OCI-LY7 (cell line): ENCODE data around the gene NOL7. TPM values are rescaled to one million over a fixed set of nuclear protein-coding genes. Genes with fewer than 3 reads are reported as not detected.

Source experiments
- BruUV-seq: library from RNA; stranded (reverse); fragments of 400-500 nt; replicated peaks from 2 replicates; lab custom pipeline; 2021; lab: Mats Ljungman, UMichigan
- CTCF ChIA-PET: fragments of 300-600 bp; sonication (Branson Sonifier 250); formaldehyde crosslinking; loops from one replicate; lab custom pipeline; 2022; ENCODE audit warnings: antibody characterized with exemption; ENCODE audit not compliant: unreplicated experiment; lab: Charles Lee
- POLR2A ChIA-PET: fragments of 300-600 bp; sonication (Branson Sonifier 250); formaldehyde crosslinking; loops from one replicate; lab custom pipeline; 2022; ENCODE audit warnings: antibody characterized with exemption; lab: Charles Lee
- DNase-seq: peaks from one replicate; pipeline ENCODE4 v3.0.0-alpha.2; 2015; ENCODE audit warnings: low spot score
- H2AFZ ChIP-seq: fragments of 200-600 bp; sonication (generic), shearing (Covaris generic); 2 replicates; pipeline ENCODE4 v1.6.1; 2014; ENCODE audit warnings: mild to moderate bottlenecking, antibody characterized with exemption, low read length, moderate library complexity
- H3K27ac ChIP-seq: fragments of 200-600 bp; sonication (generic); 2 replicates; pipeline ENCODE4 v1.5.1; 2014; ENCODE audit warnings: mixed run types, low read depth, mild to moderate bottlenecking, moderate library complexity, low read length, inconsistent platforms; ENCODE audit not compliant: poor library complexity, severe bottlenecking
- H3K36me3 ChIP-seq: fragments of 200-600 bp; sonication (generic); 2 replicates; pipeline ENCODE4 v1.6.1; 2014; ENCODE audit warnings: mild to moderate bottlenecking, antibody characterized with exemption, low read length, moderate library complexity, mixed read lengths; ENCODE audit not compliant: insufficient read depth
- H3K4me1 ChIP-seq: fragments of 200-600 bp; sonication (generic); 2 replicates; pipeline ENCODE4 v1.5.1; 2014; ENCODE audit warnings: mild to moderate bottlenecking, low read length; ENCODE audit not compliant: insufficient read depth, poor library complexity, severe bottlenecking
- H3K4me2 ChIP-seq: fragments of 200-600 bp; sonication (generic); 2 replicates; pipeline ENCODE4 v1.6.1; 2014; ENCODE audit warnings: mild to moderate bottlenecking, low read length
- H3K4me3 ChIP-seq: fragments of 200-600 bp; sonication (generic); 2 replicates; pipeline ENCODE4 v1.5.1; 2014; ENCODE audit warnings: mild to moderate bottlenecking, low read depth, low read length; ENCODE audit not compliant: poor library complexity, severe bottlenecking
- H3K79me2 ChIP-seq: fragments of 200-600 bp; sonication (generic); 2 replicates; pipeline ENCODE4 v1.6.1; 2016; ENCODE audit warnings: low read depth, mild to moderate bottlenecking, low read length, moderate library complexity, mixed read lengths; ENCODE audit not compliant: insufficient read depth
- H3K9me2 ChIP-seq: fragments of 200-600 bp; sonication (generic); 2 replicates; pipeline ENCODE4 v1.6.1; 2016; ENCODE audit warnings: mild to moderate bottlenecking, low read length, mixed read lengths; ENCODE audit not compliant: insufficient read depth
- H3K9me3 ChIP-seq: fragments of 200-600 bp; sonication (generic); 2 replicates; pipeline ENCODE4 v1.6.1; 2014; ENCODE audit warnings: mild to moderate bottlenecking, mixed run types, low read length, mixed read lengths
- H4K20me1 ChIP-seq: fragments of 200-600 bp; sonication (generic); 2 replicates; pipeline ENCODE4 v1.6.1; 2014; ENCODE audit warnings: mild to moderate bottlenecking, antibody characterized with exemption, low read length, moderate library complexity, mixed read lengths; ENCODE audit not compliant: insufficient read depth
- CTCF ChIP-seq: fragments of 200-600 bp; sonication (generic); conservative IDR thresholded peaks from 2 replicates; pipeline ENCODE4 v1.5.1; 2014; ENCODE audit warnings: mild to moderate bottlenecking, antibody characterized with exemption, low read length, moderate library complexity, mixed read lengths
- EZH2phosphoT487 ChIP-seq: fragments of 200-600 bp; sonication (generic); IDR thresholded peaks from 2 replicates; pipeline ENCODE4 v1.6.1; 2018; ENCODE audit warnings: low read depth, borderline replicate concordance, mild to moderate bottlenecking, mixed run types, antibody characterized with exemption, low read length, moderate library complexity, mixed read lengths
- intact Hi-C: fragments of 100-400 bp; cut with micrococcal nuclease; formaldehyde crosslinking; loops from one replicate; pipeline ENCODE4 v1.10.0; 2022; ENCODE audit not compliant: unreplicated experiment
- total RNA-seq, 2 experiments: library from RNA; depleted of rRNA in 1 of 2; stranded (reverse); fragments of >200 nt in 1 of 2; shearing (Covaris generic) in 1 of 2; gene quantifications; 2 replicates each; pipeline ENCODE4 v1.2.3, GENCODE V29; 2014 to 2022

NOL7 gene
- total RNA-seq, 2 experiments from 2014 or later, result 67.5 to 103 TPM

DNA sequence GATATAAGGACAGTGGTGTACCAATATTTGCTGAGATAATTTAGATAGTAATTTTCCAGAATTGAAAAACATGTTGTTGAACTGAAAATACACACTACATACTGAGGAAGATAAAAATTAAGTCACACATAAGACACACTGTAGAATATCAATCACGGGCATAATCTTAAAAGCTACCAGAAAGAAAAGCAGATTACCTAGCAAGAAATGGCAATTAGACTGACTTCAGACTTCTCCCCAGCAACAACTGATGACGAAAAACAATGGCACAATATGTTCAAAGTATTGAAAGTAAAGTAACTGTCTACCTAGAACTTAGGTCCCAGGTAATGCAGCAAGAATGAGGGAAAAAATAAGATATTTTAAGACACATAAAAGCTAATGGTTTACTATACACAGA is 46.5 kb downstream of the NOL7 start:
- Histone ChIP-seq H3K4me1 (peaks cover 15% of the 10 kb centered on the region), H3K9me2 (no peaks in the 10 kb centered on the region), H3K27ac (no peak overlapping the region), H3K36me3 (peaks cover 4% of the 10 kb centered on the region; the same call in 1 of the 2 replicates), H4K20me1 (no peaks in the 10 kb centered on the region), H3K4me2 (no peak overlapping the region), H2AFZ (no peak overlapping the region), H3K79me2 (peaks cover 87% of the 10 kb centered on the region), H3K9me3 (no peaks in the 10 kb centered on the region), H3K4me3 (no peak overlapping the region)
- ChIA-PET CTCF (no interaction called here), POLR2A (interaction anchor here (0.6 to 1.2 kb wide), 3 partner anchors 13 to 454 kb away, joined by 3 to 11 read pairs (median 3); no protein-coding TSS in a partner anchor)
- no peak for DNase-seq
- no TSS peak for BruUV-seq
- intact Hi-C loops, result no loop called here
- no peak for TF ChIP-seq CTCF
- no peak for TF ChIP-seq EZH2phosphoT487

DNA sequence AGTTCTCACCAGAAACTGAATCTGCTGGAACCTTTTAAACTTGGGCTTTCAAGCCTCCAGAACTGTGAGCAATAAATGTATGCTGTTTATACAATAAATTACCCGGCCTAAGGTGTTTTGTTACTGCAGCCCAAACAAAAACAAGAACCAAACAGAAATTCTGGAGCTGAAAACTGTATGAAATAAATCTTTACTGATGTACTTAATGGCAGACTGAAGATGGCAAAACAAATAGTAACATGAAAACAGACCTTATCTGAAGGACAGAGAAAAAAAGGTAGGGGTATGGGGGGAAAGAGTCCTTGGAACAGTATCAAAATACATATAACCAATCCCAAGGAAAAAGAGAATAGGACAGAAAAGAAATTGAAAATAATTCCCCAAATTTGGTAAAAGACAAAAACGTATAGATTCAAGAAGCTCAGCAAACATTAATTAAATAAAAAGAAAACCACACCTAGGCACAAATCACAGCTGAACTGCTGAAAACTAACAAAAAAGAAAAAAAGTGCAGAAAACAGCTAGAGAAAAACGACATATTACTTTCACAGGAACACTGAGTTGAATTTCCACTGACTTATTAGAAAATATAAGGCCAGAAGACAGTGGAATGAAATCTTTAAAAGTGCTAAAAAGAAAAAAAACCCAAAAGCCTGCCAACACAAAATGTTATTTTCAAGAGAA is 47.7 kb downstream of the NOL7 start:
- no peak for DNase-seq
- Histone ChIP-seq H3K9me3 (no peaks in the 10 kb centered on the region), H3K79me2 (peaks cover 94% of the 10 kb centered on the region), H3K9me2 (no peaks in the 10 kb centered on the region), H4K20me1 (no peaks in the 10 kb centered on the region), H3K36me3 (0 out of 2 replicates have a peak, but pooled peaks cover 4% of the 10 kb centered on the region), H3K4me1 (peaks cover 15% of the 10 kb centered on the region), H3K27ac (no peak overlapping the region), H2AFZ (no peak overlapping the region), H3K4me3 (no peak overlapping the region), H3K4me2 (no peak overlapping the region)
- intact Hi-C loops, result no loop called here
- CTCF ChIA-PET, result no interaction called here
- TF ChIP-seq CTCF (no peak), EZH2phosphoT487 (no peak)
- POLR2A ChIA-PET, result interaction anchor here (0.5 to 1.1 kb wide), 5 partner anchors 8 to 801 kb away, joined by 3 to 5 read pairs (median 3); no protein-coding TSS in a partner anchor
- no TSS peak for BruUV-seq

GRCh38 chr6:13663986-13664385 is 48.9 kb downstream of the NOL7 start:
- TF ChIP-seq CTCF (no peak), EZH2phosphoT487 (no peak)
- no TSS peak for BruUV-seq
- Histone ChIP-seq H3K4me1 (peaks cover 15% of the 10 kb centered on the region), H3K4me2 (no peak overlapping the region), H3K9me2 (no peaks in the 10 kb centered on the region), H3K79me2 (peaks cover 100% of the 10 kb centered on the region), H3K36me3 (0 out of 2 replicates have a peak, but pooled peaks cover 4% of the 10 kb centered on the region), H3K9me3 (no peaks in the 10 kb centered on the region), H2AFZ (no peak overlapping the region), H3K27ac (no peak overlapping the region), H3K4me3 (no peak overlapping the region), H4K20me1 (no peaks in the 10 kb centered on the region)
- POLR2A ChIA-PET, result interaction anchor here (0.7 to 1.2 kb wide), 8 partner anchors 9 to 270 kb away, joined by 3 read pairs; no protein-coding TSS in a partner anchor
- no peak for DNase-seq
- CTCF ChIA-PET, result no interaction called here
- intact Hi-C loops, result no loop called here
